GM12878 (cell line): ENCODE data around the gene SYNDIG1. TPM values are rescaled to one million over a fixed set of nuclear protein-coding genes. Genes with fewer than 3 reads are reported as not detected.

ENCODE experiments used
- ATAC-seq: fragments of 200-7000 bp; cut with Tn5 transposase; 3 replicates; pipeline ENCODE4 v1.9.1; 2020; ENCODE audit warnings: mild to moderate bottlenecking, moderate library complexity
- BruUV-seq: library from RNA; stranded (reverse); fragments of 400-500 nt; replicated peaks from 2 replicates; lab custom pipeline; 2021; lab: Mats Ljungman, UMichigan
- CTCF ChIA-PET: fragments of 300-600 bp; sonication (Branson Sonifier 250); formaldehyde crosslinking; extraction: SDS; loops from one replicate; lab custom pipeline; 2021; ENCODE audit warnings: inconsistent platforms; lab: Yijun Ruan, JAX
- POLR2A ChIA-PET: fragments of 350-600 bp; formaldehyde crosslinking; extraction: SDS; loops from one replicate; lab custom pipeline; 2021; ENCODE audit warnings: inconsistent platforms; lab: Charles Lee
- RAD21 ChIA-PET: fragments of 300-600 bp; sonication (Branson Sonifier 250); formaldehyde crosslinking; loops from one replicate; lab custom pipeline; 2023; ENCODE audit warnings: antibody characterized with exemption; ENCODE audit not compliant: unreplicated experiment; lab: Charles Lee
- SMC1A ChIA-PET: fragments of 300-600 bp; sonication (Branson Sonifier 250); formaldehyde crosslinking; loops from one replicate; lab custom pipeline; 2023; ENCODE audit not compliant: unreplicated experiment, uncharacterized antibody; lab: Charles Lee
- DNase-seq: peaks from one replicate; pipeline ENCODE4 v3.0.0-alpha.2; 2011; ENCODE audit warnings: low read depth, low spot score
- FAIRE-seq: peaks from 3 replicates; lab custom pipeline; 2011; peaks lifted over from hg19 to GRCh38; lab: Jason Lieb, UNC
- H2AFZ ChIP-seq: 2 replicates; pipeline ENCODE4 v1.6.0; 2011; ENCODE audit warnings: low read depth, low read length, control low read depth; ENCODE audit not compliant: control insufficient read depth
- H3K27ac ChIP-seq: 2 replicates; pipeline ENCODE4 v1.5.1; 2011; ENCODE audit warnings: control low read depth; ENCODE audit not compliant: control insufficient read depth, insufficient read depth
- H3K27me3 ChIP-seq, 2 experiments: replicated peaks in 1 of 2; 2 replicates each; pipeline versions ENCODE4 v1.6.0 to v1.6.1; 2011; ENCODE audit warnings: low read length in 1 of 2; ENCODE audit not compliant: control insufficient read depth in 2 of 2, insufficient read depth in 2 of 2
- H3K36me3 ChIP-seq, 2 experiments: 2 replicates each; pipeline ENCODE4 v1.5.1; 2011; ENCODE audit warnings: low read length in 1 of 2; ENCODE audit not compliant: control insufficient read depth in 2 of 2, insufficient read depth in 2 of 2
- H3K4me1 ChIP-seq: 2 replicates; pipeline ENCODE4 v1.6.1; 2011; ENCODE audit warnings: mild to moderate bottlenecking, low read length, moderate library complexity, mixed read lengths; ENCODE audit not compliant: control insufficient read depth, insufficient read depth
- H3K4me2 ChIP-seq: 2 replicates; pipeline ENCODE4 v1.6.0; 2011; ENCODE audit warnings: control low read depth; ENCODE audit not compliant: control insufficient read depth, insufficient read depth
- H3K4me3 ChIP-seq: fragments of 200-600 bp; sonication (generic); 2 replicates; pipeline ENCODE4 v1.5.1; 2016
- H3K79me2 ChIP-seq: 2 replicates; pipeline ENCODE4 v1.6.0; 2011; ENCODE audit warnings: low read length; ENCODE audit not compliant: control insufficient read depth, insufficient read depth
- H3K9ac ChIP-seq: 2 replicates; pipeline ENCODE4 v1.8.0; 2011; ENCODE audit warnings: low read length, control low read depth, mixed read lengths; ENCODE audit not compliant: control insufficient read depth, insufficient read depth
- H3K9me3 ChIP-seq: replicated peaks from 3 replicates; pipeline ENCODE4 v1.5.1; 2011; ENCODE audit warnings: mild to moderate bottlenecking, low read length; ENCODE audit not compliant: control insufficient read depth, insufficient read depth
- H4K20me1 ChIP-seq: 2 replicates; pipeline ENCODE4 v1.6.0; 2011; ENCODE audit not compliant: control insufficient read depth, insufficient read depth
- BACH1 ChIP-seq: fragments of 450-650 bp; IDR thresholded peaks from 2 replicates; pipeline ENCODE4 v1.6.1; 2017; ENCODE audit warnings: mild to moderate bottlenecking, borderline replicate concordance
- EGR1 ChIP-seq, 2 experiments: IDR thresholded peaks; 1 replicate in 1 of 2; 2 replicates in 1 of 2; pipeline ENCODE4 v1.6.1; 2011 to 2012; ENCODE audit warnings: low read depth in 2 of 2, low read length in 2 of 2, borderline replicate concordance in 1 of 2, mild to moderate bottlenecking in 1 of 2, moderate library complexity in 1 of 2
- NBN ChIP-seq: fragments of 450-650 bp; IDR thresholded peaks from 2 replicates; pipeline ENCODE4 v1.6.1; 2016
- PML ChIP-seq: IDR thresholded peaks from 2 replicates; pipeline ENCODE4 v1.6.1; 2012; ENCODE audit warnings: low read length, inconsistent platforms
- SRF ChIP-seq, 2 experiments: IDR thresholded peaks; 2 replicates each; pipeline ENCODE4 v1.6.1; 2011; ENCODE audit warnings: low read depth in 2 of 2, low read length in 2 of 2, mild to moderate bottlenecking in 1 of 2, moderate library complexity in 1 of 2
- ZBED1 ChIP-seq: IDR thresholded peaks from 2 replicates; pipeline ENCODE4 v1.6.1; 2016; ENCODE audit warnings: borderline replicate concordance
- WGBS: methylation state at CpG from one replicate; pipeline ENCODE4 v1.1.6; 2016; ENCODE audit warnings: low lambda C conversion rate; ENCODE audit not compliant: insufficient replicate concordance, insufficient coverage; ENCODE audit errors: missing lambda C conversion rate; 5-methylcytosine and 5-hydroxymethylcytosine counted together
- in situ Hi-C: fragments of 300-500 bp; cut with MboI; formaldehyde crosslinking; loops from 9 replicates; pipeline ENCODE4 v1.14.3; 2018; ENCODE audit warnings: mixed read lengths
- intact Hi-C: fragments of 100-400 bp; cut with micrococcal nuclease; formaldehyde crosslinking; loops from one replicate; pipeline ENCODE4 v1.14.2; 2022; ENCODE audit not compliant: unreplicated experiment
- polyA plus RNA-seq, 11 experiments: library from polyadenylated mRNA; depleted of rRNA in 4 of 11; unstranded in 6 of 11; stranded (reverse) in 5 of 11; fragments of >200 nt; fragmentation: Nextera tagmentation in 4 of 11; fragmentation: Illumina TruSeq in 1 of 11; extraction: Ambion mirVana in 4 of 11; extraction: Trizol in 1 of 11; gene quantifications; 1 replicate in 1 of 11; 2 replicates in 10 of 11; pipeline versions ENCODE4 v1.2.1 to v1.2.3, GENCODE V29; 2011 to 2016; ENCODE audit warnings: inconsistent platforms in 2 of 11, missing spikeins in 2 of 11, low read depth in 1 of 11
- total RNA-seq, 4 experiments: library from RNA; depleted of rRNA in 3 of 4; stranded (reverse); fragments of >200 nt in 3 of 4; fragmentation: Illumina TruSeq in 1 of 4; extraction: Trizol in 1 of 4; gene quantifications; 2 replicates each; pipeline versions ENCODE4 v1.2.1 to v1.2.3, GENCODE V29; 2013 to 2021
- TF ChIP-seq, protein P1 (sequence below): IDR thresholded peaks from 2 replicates; pipeline ENCODE4 v1.6.1; 2012; ENCODE audit warnings: low read depth, low read length, improper control_type of control experiment
- TF ChIP-seq, protein P2 (sequence below): fragments of 150-350 bp; IDR thresholded peaks from 2 replicates; pipeline ENCODE4 v1.6.1; 2014; ENCODE audit warnings: mild to moderate bottlenecking, low read depth, low read length
- TF ChIP-seq, protein P3 (sequence below): fragments of 150-350 bp; IDR thresholded peaks from 2 replicates; pipeline ENCODE4 v1.6.1; 2016; ENCODE audit warnings: low read depth, low read length
- TF ChIP-seq, protein P4 (sequence below): IDR thresholded peaks from 2 replicates; pipeline ENCODE4 v1.6.1; 2012; ENCODE audit warnings: low read depth, low read length, improper control_type of control experiment
- TF ChIP-seq, protein P5 (sequence below): fragments of 450-650 bp; IDR thresholded peaks from 2 replicates; pipeline ENCODE4 v1.6.1; 2014; ENCODE audit warnings: mild to moderate bottlenecking

The SYNDIG1 gene
- total and polyA plus RNA-seq, 10 of the 15 experiments (the other 5 are each of a cell fraction or from before 2014, with no cell fraction given): not detected

DNA sequence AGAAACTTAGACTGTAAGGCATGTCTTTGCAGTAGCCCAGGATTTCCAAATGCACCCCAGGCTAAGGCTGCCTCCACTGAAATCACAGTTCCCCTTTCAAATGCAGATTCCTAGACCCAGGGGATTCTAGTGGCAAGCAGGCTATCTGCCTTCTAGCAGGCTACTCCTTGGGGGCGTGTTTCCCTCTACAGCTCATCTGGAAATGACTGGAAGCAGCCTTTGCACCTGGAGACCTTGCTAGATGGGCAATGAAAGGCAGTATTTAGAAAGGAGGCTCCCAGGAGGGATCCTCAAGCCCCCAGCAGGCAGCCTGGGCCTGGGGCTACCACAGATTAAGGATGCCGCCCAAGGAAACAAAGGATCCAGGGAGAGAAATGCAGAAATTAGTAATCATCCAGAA, 26.0 kb upstream of the SYNDIG1 start (continued):
- TF ChIP-seq, protein P1, sequence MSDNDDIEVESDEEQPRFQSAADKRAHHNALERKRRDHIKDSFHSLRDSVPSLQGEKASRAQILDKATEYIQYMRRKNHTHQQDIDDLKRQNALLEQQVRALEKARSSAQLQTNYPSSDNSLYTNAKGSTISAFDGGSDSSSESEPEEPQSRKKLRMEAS: no peak
- TF ChIP-seq, protein P2, sequence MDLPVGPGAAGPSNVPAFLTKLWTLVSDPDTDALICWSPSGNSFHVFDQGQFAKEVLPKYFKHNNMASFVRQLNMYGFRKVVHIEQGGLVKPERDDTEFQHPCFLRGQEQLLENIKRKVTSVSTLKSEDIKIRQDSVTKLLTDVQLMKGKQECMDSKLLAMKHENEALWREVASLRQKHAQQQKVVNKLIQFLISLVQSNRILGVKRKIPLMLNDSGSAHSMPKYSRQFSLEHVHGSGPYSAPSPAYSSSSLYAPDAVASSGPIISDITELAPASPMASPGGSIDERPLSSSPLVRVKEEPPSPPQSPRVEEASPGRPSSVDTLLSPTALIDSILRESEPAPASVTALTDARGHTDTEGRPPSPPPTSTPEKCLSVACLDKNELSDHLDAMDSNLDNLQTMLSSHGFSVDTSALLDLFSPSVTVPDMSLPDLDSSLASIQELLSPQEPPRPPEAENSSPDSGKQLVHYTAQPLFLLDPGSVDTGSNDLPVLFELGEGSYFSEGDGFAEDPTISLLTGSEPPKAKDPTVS: no peak

DNA sequence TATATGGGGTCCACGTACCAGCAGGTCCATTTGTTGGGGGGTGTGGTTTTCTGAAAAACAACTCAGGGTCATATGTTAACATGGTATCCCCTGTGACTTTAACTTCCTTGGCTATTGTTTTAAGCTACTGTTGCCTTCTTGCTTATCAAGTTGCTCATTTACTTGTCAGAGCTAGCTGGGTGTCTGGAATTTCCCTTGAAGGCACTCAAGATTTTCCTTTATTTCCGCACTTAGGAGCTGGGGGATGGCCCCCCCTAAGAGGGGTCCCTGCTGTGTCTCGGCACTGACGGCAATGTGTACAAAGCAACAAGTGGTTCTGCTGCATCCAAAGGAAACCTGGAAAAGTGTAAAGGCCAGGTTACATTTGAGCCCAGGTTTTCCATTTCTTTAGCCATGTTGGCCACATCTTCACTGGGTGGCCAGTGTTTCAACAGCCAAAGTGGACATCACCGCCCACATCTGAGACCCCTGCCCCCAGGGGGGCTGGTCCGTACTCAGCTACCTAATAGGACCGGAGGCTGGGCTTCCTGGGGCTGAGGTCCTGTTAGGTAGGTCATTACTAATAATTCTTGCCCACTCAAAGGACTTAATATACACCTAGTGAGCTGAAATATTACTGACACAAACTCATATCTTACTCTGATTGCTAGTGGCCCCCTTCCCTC, 24.8 kb upstream of the SYNDIG1 start:
- DNase-seq (no peak), ATAC-seq (no peak), FAIRE-seq (no peak)
- WGBS: 17% methylated on average over 7 of the region's 7 CpGs
- Histone ChIP-seq H3K36me3 (no peaks in the 10 kb centered on the region), H2AFZ (no peak overlapping the region), H3K4me3 (no peak overlapping the region), H3K4me1 (no peaks in the 10 kb centered on the region), H3K79me2 (no peaks in the 10 kb centered on the region), H3K27me3 (peaks cover 0 to 4% of the 10 kb centered on the region in 2 experiments; a peak in 2 of 4 replicates), H3K9me3 (no peaks in the 10 kb centered on the region), H4K20me1 (no peaks in the 10 kb centered on the region), H3K4me2 (no peak overlapping the region), H3K9ac (no peak overlapping the region), H3K27ac (no peak overlapping the region)
- in situ Hi-C loops: no loop called here
- SMC1A ChIA-PET: no interaction called here
- POLR2A ChIA-PET: no interaction called here
- no TSS peak for BruUV-seq
- CTCF ChIA-PET: no interaction called here
- RAD21 ChIA-PET: no interaction called here
- intact Hi-C loops: no loop called here
- TF ChIP-seq, protein P3, sequence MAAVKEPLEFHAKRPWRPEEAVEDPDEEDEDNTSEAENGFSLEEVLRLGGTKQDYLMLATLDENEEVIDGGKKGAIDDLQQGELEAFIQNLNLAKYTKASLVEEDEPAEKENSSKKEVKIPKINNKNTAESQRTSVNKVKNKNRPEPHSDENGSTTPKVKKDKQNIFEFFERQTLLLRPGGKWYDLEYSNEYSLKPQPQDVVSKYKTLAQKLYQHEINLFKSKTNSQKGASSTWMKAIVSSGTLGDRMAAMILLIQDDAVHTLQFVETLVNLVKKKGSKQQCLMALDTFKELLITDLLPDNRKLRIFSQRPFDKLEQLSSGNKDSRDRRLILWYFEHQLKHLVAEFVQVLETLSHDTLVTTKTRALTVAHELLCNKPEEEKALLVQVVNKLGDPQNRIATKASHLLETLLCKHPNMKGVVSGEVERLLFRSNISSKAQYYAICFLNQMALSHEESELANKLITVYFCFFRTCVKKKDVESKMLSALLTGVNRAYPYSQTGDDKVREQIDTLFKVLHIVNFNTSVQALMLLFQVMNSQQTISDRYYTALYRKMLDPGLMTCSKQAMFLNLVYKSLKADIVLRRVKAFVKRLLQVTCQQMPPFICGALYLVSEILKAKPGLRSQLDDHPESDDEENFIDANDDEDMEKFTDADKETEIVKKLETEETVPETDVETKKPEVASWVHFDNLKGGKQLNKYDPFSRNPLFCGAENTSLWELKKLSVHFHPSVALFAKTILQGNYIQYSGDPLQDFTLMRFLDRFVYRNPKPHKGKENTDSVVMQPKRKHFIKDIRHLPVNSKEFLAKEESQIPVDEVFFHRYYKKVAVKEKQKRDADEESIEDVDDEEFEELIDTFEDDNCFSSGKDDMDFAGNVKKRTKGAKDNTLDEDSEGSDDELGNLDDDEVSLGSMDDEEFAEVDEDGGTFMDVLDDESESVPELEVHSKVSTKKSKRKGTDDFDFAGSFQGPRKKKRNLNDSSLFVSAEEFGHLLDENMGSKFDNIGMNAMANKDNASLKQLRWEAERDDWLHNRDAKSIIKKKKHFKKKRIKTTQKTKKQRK: no peak
- TF ChIP-seq, protein P4, sequence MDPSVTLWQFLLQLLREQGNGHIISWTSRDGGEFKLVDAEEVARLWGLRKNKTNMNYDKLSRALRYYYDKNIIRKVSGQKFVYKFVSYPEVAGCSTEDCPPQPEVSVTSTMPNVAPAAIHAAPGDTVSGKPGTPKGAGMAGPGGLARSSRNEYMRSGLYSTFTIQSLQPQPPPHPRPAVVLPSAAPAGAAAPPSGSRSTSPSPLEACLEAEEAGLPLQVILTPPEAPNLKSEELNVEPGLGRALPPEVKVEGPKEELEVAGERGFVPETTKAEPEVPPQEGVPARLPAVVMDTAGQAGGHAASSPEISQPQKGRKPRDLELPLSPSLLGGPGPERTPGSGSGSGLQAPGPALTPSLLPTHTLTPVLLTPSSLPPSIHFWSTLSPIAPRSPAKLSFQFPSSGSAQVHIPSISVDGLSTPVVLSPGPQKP: no peak
- TF ChIP-seq ZBED1 (no peak), SRF (IDR thresholded peaks at IDR 0.05; ENCODE audit: low read depth in 2 of 2, low read length in 2 of 2) (no peak), PML (no peak), EGR1 (IDR thresholded peaks at IDR 0.05; ENCODE audit: borderline replicate concordance in 1 of 2, low read depth in 2 of 2, low read length in 2 of 2) (no peak), NBN (no peak), BACH1 (no peak)
- TF ChIP-seq, protein P5, sequence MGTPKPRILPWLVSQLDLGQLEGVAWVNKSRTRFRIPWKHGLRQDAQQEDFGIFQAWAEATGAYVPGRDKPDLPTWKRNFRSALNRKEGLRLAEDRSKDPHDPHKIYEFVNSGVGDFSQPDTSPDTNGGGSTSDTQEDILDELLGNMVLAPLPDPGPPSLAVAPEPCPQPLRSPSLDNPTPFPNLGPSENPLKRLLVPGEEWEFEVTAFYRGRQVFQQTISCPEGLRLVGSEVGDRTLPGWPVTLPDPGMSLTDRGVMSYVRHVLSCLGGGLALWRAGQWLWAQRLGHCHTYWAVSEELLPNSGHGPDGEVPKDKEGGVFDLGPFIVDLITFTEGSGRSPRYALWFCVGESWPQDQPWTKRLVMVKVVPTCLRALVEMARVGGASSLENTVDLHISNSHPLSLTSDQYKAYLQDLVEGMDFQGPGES: no peak
